K562 (cell line): ENCODE measurements around the gene ANKRD34A. TPM values are rescaled to one million over a fixed set of nuclear protein-coding genes. Genes with fewer than 3 reads are reported as not detected.
A peak's percentile ranks its signal among the peaks of the same experiment; 100 is the strongest.

Source experiments
- ESRRA ChIP-seq: fragments of 450-650 bp; IDR thresholded peaks from 2 replicates; pipeline ENCODE4 v1.6.1; 2014; ENCODE audit warnings: low read depth, mild to moderate bottlenecking, moderate library complexity, borderline replicate concordance
- KAT2B ChIP-seq: IDR thresholded peaks from one replicate; pipeline ENCODE4 v1.6.1; 2012; ENCODE audit warnings: low read depth, mild to moderate bottlenecking, control low read depth, inconsistent platforms, low read length, moderate library complexity
- KDM1A ChIP-seq, 2 experiments: fragments of 450-650 bp; IDR thresholded peaks; 2 replicates each; pipeline ENCODE4 v1.6.1; 2016; ENCODE audit warnings: mild to moderate bottlenecking in 2 of 2
- MAZ ChIP-seq, 2 experiments: fragments of 450-650 bp in 1 of 2; sonication (generic) in 1 of 2; formaldehyde crosslinking; IDR thresholded peaks in 1 of 2; conservative IDR thresholded peaks in 1 of 2; 2 replicates each; pipeline versions ENCODE4 v1.4.0 to v1.5.0; 2020; ENCODE audit warnings: mild to moderate bottlenecking in 1 of 2, missing genetic modification reagents in 1 of 2
- NONO ChIP-seq, 2 experiments: fragments of 200-400 bp in 1 of 2; fragments of 450-650 bp in 1 of 2; formaldehyde crosslinking in 1 of 2; IDR thresholded peaks; 2 replicates each; pipeline ENCODE4 v1.6.1; 2017; ENCODE audit warnings: low read depth in 2 of 2, mild to moderate bottlenecking in 2 of 2, moderate library complexity in 2 of 2, low read length in 1 of 2
- PCBP2 ChIP-seq: fragments of 200-400 bp; formaldehyde crosslinking; IDR thresholded peaks from 2 replicates; pipeline ENCODE4 v1.6.1; 2018; ENCODE audit warnings: low read length, low read depth, mild to moderate bottlenecking, moderate library complexity; ENCODE audit not compliant: poor library complexity, severe bottlenecking
- POLR2A ChIP-seq: fragments of 450-650 bp; conservative IDR thresholded peaks from 2 replicates; pipeline ENCODE4 v1.6.1; 2016
- PPARD ChIP-seq: fragments of 250-450 bp; sonication (Bioruptor Pico); IDR thresholded peaks from 2 replicates; pipeline ENCODE4 v1.8.0; 2022; ENCODE audit warnings: inconsistent platforms, mild to moderate bottlenecking, moderate library complexity
- SLC30A9 ChIP-seq: fragments of 250-450 bp; sonication (Bioruptor Pico); IDR thresholded peaks from 2 replicates; pipeline ENCODE4 v1.8.0; 2022; ENCODE audit warnings: mild to moderate bottlenecking, moderate library complexity
- SPI1 ChIP-seq: IDR thresholded peaks from 2 replicates; pipeline ENCODE4 v1.6.1; 2011; ENCODE audit warnings: low read depth, low read length, control low read depth, borderline replicate concordance
- TBL1XR1 ChIP-seq, 2 experiments: IDR thresholded peaks; 2 replicates each; pipeline ENCODE4 v1.6.1; 2012; ENCODE audit warnings: improper control_type of control experiment in 2 of 2, low read length in 2 of 2, mild to moderate bottlenecking in 1 of 2
- ZBED1 ChIP-seq: IDR thresholded peaks from 2 replicates; pipeline ENCODE4 v1.6.1; 2014
- ZKSCAN8 ChIP-seq: fragments of 200-800 bp; sonication (Bioruptor generic); IDR thresholded peaks from 2 replicates; pipeline ENCODE4 v1.6.1; 2016; ENCODE audit warnings: missing genetic modification characterization, missing compliant biosample characterization
- ZNF224 ChIP-seq: sonication (generic); formaldehyde crosslinking; IDR thresholded peaks from 2 replicates; pipeline ENCODE4 v1.8.0; 2022; ENCODE audit warnings: mild to moderate bottlenecking, missing genetic modification reagents
- ZNF57 ChIP-seq: fragments of 450-650 bp; formaldehyde crosslinking; IDR thresholded peaks from 2 replicates; pipeline ENCODE4 v1.4.0; 2020; ENCODE audit warnings: mild to moderate bottlenecking, moderate library complexity
- ZNF696 ChIP-seq: fragments of 250-450 bp; sonication (Bioruptor Pico); conservative IDR thresholded peaks from 2 replicates; pipeline ENCODE4 v1.4.0; 2020; ENCODE audit warnings: mild to moderate bottlenecking, moderate library complexity
- ZNF830 ChIP-seq: fragments of 250-450 bp; sonication (Bioruptor Pico); IDR thresholded peaks from 2 replicates; pipeline ENCODE4 v1.5.0; 2021; ENCODE audit warnings: mild to moderate bottlenecking
- polyA plus RNA-seq, 8 experiments: library from polyadenylated mRNA; depleted of rRNA in 4 of 8; stranded (reverse) in 5 of 8; unstranded in 3 of 8; fragments of >200 nt; fragmentation: Nextera tagmentation in 2 of 8; fragmentation: Illumina TruSeq in 1 of 8; extraction: Ambion mirVana in 2 of 8; extraction: Trizol in 1 of 8; gene quantifications; 2 replicates each; pipeline versions ENCODE4 v1.2.1 to v1.2.3, GENCODE V29; 2011 to 2014; ENCODE audit warnings: inconsistent platforms in 1 of 8, missing spikeins in 1 of 8
- total RNA-seq, 7 experiments: library from RNA; depleted of rRNA in 6 of 7; stranded (reverse); fragments of >200 nt in 6 of 7; fragmentation: Illumina TruSeq in 2 of 7; extraction: Trizol in 2 of 7; gene quantifications; 2 replicates each; pipeline versions ENCODE4 v1.2.1 to v1.2.3, GENCODE V29; 2011 to 2021; ENCODE audit warnings: low replicate concordance in 1 of 7
- TF ChIP-seq, protein P1 (sequence below): fragments of 450-650 bp; formaldehyde crosslinking; IDR thresholded peaks from 2 replicates; pipeline ENCODE4 v1.4.0; 2020; ENCODE audit warnings: mild to moderate bottlenecking, moderate library complexity
- TF ChIP-seq, protein P2 (sequence below): fragments of 200-800 bp; sonication (Bioruptor generic); IDR thresholded peaks from 2 replicates; pipeline ENCODE4 v1.6.1; 2016; ENCODE audit warnings: missing genetic modification characterization, missing compliant biosample characterization
- TF ChIP-seq, protein P3 (sequence below): fragments of 200-800 bp; sonication (Bioruptor generic); IDR thresholded peaks from 2 replicates; pipeline ENCODE4 v1.6.1; 2017; ENCODE audit warnings: missing genetic modification characterization, missing compliant biosample characterization

Gene ANKRD34A
- total and polyA plus RNA-seq, 9 of the 15 experiments (the other 6 are each of a cell fraction or from before 2014, with no cell fraction given): 0.06 to 1.6 (median 0.43) TPM

DNA sequence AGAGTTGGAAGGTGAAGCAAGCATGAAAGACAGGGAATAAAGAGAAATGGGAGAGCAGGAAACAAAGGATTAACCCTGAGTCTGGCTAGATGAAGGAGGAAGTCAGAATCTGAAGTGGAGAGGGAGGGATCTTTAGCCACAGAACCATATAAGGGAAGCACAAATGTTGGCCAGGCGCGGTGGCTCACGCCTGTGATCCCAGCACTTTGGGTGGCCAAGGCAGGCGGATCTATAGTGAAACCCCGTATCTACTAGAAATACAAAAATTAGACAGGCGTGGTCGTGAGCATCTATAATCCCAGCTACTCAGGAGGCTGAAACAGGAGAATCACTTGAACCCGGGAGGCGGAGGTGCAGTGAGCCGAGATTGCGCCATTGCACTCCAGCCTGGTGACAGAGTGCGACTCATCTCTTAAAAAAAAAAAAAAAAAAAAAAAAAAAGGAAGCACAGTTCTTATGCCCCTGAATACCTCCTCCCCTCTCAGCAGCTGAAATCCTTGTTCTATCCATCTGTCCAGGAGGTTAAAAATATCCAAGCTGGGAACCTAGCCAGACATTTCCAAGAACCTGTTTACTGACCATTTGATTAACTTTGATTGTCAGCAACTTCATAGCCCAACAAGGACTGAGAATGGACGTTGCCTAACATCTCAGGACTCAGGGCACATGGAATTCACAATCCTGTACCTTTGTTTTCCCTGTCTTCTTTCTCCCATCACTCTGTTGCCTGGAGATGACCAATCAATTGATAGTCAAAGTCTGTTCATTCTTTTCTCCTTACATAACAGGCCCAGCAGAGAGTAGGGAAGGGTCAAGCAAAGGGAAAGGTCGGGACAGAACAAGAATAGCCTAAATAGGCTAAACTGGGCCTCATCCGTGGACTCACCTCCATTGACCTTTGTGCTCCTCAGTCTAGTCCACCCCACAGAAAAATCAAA is 21.4 kb upstream of the ANKRD34A start (continued):
- TF ChIP-seq, protein P1, sequence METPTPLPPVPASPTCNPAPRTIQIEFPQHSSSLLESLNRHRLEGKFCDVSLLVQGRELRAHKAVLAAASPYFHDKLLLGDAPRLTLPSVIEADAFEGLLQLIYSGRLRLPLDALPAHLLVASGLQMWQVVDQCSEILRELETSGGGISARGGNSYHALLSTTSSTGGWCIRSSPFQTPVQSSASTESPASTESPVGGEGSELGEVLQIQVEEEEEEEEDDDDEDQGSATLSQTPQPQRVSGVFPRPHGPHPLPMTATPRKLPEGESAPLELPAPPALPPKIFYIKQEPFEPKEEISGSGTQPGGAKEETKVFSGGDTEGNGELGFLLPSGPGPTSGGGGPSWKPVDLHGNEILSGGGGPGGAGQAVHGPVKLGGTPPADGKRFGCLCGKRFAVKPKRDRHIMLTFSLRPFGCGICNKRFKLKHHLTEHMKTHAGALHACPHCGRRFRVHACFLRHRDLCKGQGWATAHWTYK (CRISPR knock-in tag): 0 out of 2 replicates have a peak, but pooled peaks have one; percentile 56
- TF ChIP-seq POLR2A: 0 out of 2 replicates have a peak, but pooled peaks have one; percentile 23
- peak; percentile 70; the same call in 1 of the 2 replicates for TF ChIP-seq SPI1
- TF ChIP-seq, protein P2, sequence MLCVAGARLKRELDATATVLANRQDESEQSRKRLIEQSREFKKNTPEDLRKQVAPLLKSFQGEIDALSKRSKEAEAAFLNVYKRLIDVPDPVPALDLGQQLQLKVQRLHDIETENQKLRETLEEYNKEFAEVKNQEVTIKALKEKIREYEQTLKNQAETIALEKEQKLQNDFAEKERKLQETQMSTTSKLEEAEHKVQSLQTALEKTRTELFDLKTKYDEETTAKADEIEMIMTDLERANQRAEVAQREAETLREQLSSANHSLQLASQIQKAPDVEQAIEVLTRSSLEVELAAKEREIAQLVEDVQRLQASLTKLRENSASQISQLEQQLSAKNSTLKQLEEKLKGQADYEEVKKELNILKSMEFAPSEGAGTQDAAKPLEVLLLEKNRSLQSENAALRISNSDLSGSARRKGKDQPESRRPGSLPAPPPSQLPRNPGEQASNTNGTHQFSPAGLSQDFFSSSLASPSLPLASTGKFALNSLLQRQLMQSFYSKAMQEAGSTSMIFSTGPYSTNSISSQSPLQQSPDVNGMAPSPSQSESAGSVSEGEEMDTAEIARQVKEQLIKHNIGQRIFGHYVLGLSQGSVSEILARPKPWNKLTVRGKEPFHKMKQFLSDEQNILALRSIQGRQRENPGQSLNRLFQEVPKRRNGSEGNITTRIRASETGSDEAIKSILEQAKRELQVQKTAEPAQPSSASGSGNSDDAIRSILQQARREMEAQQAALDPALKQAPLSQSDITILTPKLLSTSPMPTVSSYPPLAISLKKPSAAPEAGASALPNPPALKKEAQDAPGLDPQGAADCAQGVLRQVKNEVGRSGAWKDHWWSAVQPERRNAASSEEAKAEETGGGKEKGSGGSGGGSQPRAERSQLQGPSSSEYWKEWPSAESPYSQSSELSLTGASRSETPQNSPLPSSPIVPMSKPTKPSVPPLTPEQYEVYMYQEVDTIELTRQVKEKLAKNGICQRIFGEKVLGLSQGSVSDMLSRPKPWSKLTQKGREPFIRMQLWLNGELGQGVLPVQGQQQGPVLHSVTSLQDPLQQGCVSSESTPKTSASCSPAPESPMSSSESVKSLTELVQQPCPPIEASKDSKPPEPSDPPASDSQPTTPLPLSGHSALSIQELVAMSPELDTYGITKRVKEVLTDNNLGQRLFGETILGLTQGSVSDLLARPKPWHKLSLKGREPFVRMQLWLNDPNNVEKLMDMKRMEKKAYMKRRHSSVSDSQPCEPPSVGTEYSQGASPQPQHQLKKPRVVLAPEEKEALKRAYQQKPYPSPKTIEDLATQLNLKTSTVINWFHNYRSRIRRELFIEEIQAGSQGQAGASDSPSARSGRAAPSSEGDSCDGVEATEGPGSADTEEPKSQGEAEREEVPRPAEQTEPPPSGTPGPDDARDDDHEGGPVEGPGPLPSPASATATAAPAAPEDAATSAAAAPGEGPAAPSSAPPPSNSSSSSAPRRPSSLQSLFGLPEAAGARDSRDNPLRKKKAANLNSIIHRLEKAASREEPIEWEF (CRISPR knock-in tag): peak; percentile 28; the same call in 1 of the 2 replicates
- peak; percentile 66 for TF ChIP-seq KDM1A (IDR thresholded peaks at IDR 0.05)
- TF ChIP-seq NONO (IDR thresholded peaks at IDR 0.05; ENCODE audit: low read depth in 2 of 2, low read length in 1 of 2): no peak
- TF ChIP-seq PCBP2: no peak
- no peak for TF ChIP-seq SLC30A9 (CRISPR knock-in tag)
- TF ChIP-seq ZNF57 (CRISPR knock-in tag): no peak
- no peak for TF ChIP-seq PPARD (CRISPR knock-in tag)
- TF ChIP-seq ZNF830 (CRISPR knock-in tag): no peak
- peak in 1 of 2 experiments; percentile 24; a peak in 1 of 4 replicates for TF ChIP-seq MAZ (CRISPR knock-in tag; conservative IDR thresholded peaks at IDR 0.05 in 1 of 2, IDR thresholded peaks at IDR 0.05 in 1 of 2)
- TF ChIP-seq ZBED1: no peak
- TF ChIP-seq TBL1XR1 (IDR thresholded peaks at IDR 0.05; ENCODE audit: low read length in 2 of 2): peak in 1 of 2 experiments; percentile 20; a peak in 1 of 4 replicates
- 0 out of 2 replicates have a peak, but pooled peaks have one; percentile 44 for TF ChIP-seq ZKSCAN8
- TF ChIP-seq ZNF224 (CRISPR knock-in tag): no peak
- TF ChIP-seq ZNF696 (CRISPR knock-in tag): no peak
- TF ChIP-seq, protein P3, sequence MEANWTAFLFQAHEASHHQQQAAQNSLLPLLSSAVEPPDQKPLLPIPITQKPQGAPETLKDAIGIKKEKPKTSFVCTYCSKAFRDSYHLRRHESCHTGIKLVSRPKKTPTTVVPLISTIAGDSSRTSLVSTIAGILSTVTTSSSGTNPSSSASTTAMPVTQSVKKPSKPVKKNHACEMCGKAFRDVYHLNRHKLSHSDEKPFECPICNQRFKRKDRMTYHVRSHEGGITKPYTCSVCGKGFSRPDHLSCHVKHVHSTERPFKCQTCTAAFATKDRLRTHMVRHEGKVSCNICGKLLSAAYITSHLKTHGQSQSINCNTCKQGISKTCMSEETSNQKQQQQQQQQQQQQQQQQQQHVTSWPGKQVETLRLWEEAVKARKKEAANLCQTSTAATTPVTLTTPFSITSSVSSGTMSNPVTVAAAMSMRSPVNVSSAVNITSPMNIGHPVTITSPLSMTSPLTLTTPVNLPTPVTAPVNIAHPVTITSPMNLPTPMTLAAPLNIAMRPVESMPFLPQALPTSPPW (CRISPR knock-in tag): peak; percentile 49
- TF ChIP-seq KAT2B: no peak
- 0 out of 2 replicates have a peak, but pooled peaks have one; percentile 11 for TF ChIP-seq ESRRA
